ENCODE measurements around the gene PCGF3.

- TF ChIP-seq POLR2A (IDR thresholded peaks at IDR 0.05) (no peak), CTCF (IDR thresholded peaks at IDR 0.05) (no peak), EP300 (IDR thresholded peaks at IDR 0.05) (no peak)
These were observed 33.9 kb upstream of the PCGF3 start for GRCh38 chr4:671769-672168.

Measured in tibial nerve (tissue), 4 donors.